KMS-11 (cell line): ENCODE results near the gene TPRX2.
"Not testable (repeated sequence)": the region's sequence is repeated elsewhere in the genome, so short reads cannot be mapped to it uniquely, and the experiment has no call there.

ENCODE experiments used
- H2AFZ ChIP-seq: fragments of 200-600 bp; sonication (generic); 2 replicates; pipeline ENCODE4 v1.6.1; 2016; ENCODE audit warnings: antibody characterized with exemption, mixed run types, low read depth
- H3K27ac ChIP-seq: fragments of 200-600 bp; sonication (generic); 2 replicates; pipeline ENCODE4 v1.6.1; 2016; ENCODE audit warnings: mild to moderate bottlenecking, mixed run types
- H3K27me3 ChIP-seq: fragments of 200-600 bp; sonication (generic); 2 replicates; pipeline ENCODE4 v1.6.1; 2017; ENCODE audit warnings: mild to moderate bottlenecking, low read depth, mixed run types, moderate library complexity; ENCODE audit not compliant: insufficient read depth
- H3K36me3 ChIP-seq: fragments of 200-600 bp; sonication (generic); 2 replicates; pipeline ENCODE4 v1.6.1; 2017; ENCODE audit warnings: mild to moderate bottlenecking, mixed run types; ENCODE audit not compliant: insufficient read depth
- H3K4me1 ChIP-seq: fragments of 200-600 bp; sonication (generic); 2 replicates; pipeline ENCODE4 v1.6.1; 2016; ENCODE audit warnings: mild to moderate bottlenecking, low read depth, mixed run types; ENCODE audit not compliant: poor library complexity, severe bottlenecking
- H3K4me2 ChIP-seq: fragments of 200-600 bp; sonication (generic); 2 replicates; pipeline ENCODE4 v1.7.0; 2016; ENCODE audit warnings: mild to moderate bottlenecking, mixed run types
- H3K4me3 ChIP-seq: fragments of 200-600 bp; sonication (generic); IDR thresholded peaks from 2 replicates; pipeline ENCODE4 v1.6.1; 2017; ENCODE audit warnings: low read depth, low read length, mixed read lengths; ENCODE audit not compliant: insufficient read depth
- H3K79me2 ChIP-seq: fragments of 200-600 bp; sonication (generic); 2 replicates; pipeline ENCODE4 v1.6.1; 2016; ENCODE audit warnings: low read depth, mixed run types; ENCODE audit not compliant: insufficient read depth
- H3K9ac ChIP-seq: fragments of 200-600 bp; sonication (generic); 2 replicates; pipeline ENCODE4 v1.6.1; 2016; ENCODE audit warnings: mild to moderate bottlenecking, mixed run types
- H4K20me1 ChIP-seq: fragments of 200-600 bp; sonication (generic); 2 replicates; pipeline ENCODE4 v1.6.1; 2016; ENCODE audit warnings: mild to moderate bottlenecking, mixed run types; ENCODE audit not compliant: insufficient read depth
- TF ChIP-seq, protein P1 (sequence below): fragments of 200-600 bp; sonication (generic); conservative IDR thresholded peaks from 2 replicates; pipeline ENCODE4 v1.6.1; 2017; ENCODE audit warnings: low read depth, mild to moderate bottlenecking, antibody characterized with exemption, low read length, moderate library complexity, mixed read lengths

Gene TPRX2, protein sequence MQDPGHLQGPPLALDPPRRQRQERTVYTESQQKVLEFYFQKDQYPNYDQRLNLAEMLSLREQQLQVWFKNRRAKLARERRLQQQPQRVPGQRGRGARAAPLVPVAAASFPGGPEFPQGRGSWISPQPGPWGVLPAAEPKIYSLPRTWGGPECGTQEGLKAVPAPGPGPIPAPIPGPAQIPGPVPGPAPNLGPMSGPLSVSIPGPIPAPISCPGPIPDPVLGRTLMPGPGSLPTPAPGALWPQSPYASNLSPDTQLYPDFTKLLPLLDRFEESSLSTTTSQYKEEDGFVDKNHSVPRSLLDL

DNA sequence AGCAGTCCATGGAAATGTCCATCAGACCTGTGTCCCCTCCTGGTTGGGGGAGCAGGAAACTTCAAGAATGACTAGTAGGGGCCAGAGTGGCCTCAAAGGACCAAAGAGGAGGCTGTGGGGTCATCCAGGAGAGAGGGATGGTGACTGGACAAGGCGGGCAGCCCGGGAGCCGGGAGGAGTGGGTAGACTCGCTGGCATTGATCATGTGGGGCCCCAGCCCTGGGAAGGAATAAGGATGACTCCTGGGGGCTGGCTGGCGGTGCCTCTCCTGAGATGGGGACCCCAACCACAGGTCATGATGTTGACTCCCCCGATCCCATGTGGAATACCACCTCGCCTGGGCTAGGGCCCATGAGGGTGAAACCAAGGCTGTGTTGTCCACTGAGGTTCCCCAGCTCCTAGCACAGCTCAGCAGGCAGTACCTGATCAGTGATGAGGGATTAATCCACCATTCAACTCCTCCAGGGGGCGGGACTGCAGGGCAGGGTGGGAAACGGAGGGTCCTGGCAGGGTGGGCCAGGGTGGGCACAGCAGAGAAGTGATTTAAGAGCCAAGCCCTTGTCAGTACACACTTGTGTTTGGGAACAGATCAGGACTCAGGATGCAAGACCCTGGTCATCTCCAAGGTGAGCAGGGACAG, at the start of gene TPRX2:
TPRX2 (plus strand) TSS at position 590 of the 640 bp plus-strand sequence; CDS start at position 602, 12 bp downstream.
- not testable (repeated sequence) for H3K9ac ChIP-seq, H3K4me3 ChIP-seq, H3K79me2 ChIP-seq, H3K4me1 ChIP-seq, H3K27ac ChIP-seq, H2AFZ ChIP-seq, H4K20me1 ChIP-seq, H3K4me2 ChIP-seq, H3K36me3 ChIP-seq
- H3K27me3 ChIP-seq, result peaks cover 57% of the 10 kb centered on the region

DNA sequence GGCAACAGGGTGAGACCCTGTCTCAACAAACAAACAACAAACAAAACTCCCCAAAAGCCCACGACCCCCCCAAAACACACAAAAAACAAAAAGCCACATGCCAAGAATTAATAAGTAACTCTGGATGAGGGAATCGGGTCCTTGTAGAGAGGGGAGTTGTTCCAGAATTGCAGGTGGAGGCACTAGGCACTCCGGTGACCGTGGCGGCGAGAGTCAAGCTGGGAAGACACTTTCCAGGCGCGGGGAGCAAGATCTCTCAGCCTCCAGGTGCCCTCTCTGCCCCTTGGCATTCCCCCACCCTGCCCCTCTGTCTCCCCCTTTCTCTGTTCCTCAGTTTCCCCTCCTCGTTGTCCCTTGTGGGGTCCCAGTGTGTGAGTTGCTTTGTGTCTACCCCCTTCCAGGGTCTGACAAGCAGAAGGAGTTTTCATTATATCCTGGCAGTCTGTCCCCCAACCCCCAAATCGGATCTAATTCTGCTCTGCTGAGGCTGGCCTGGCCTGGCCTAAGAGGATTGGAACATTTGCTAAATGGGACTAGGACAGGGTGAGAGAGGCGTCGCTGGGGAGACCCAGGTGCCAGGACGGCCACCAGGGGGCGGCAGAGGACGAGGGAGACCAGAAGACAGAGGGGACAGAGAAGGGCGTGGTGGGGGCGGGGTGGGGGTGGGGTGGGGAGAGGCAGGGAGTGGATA, 45.6 kb upstream of the TPRX2 start:
- Histone ChIP-seq H2AFZ (no peak overlapping the region), H3K27ac (no peak overlapping the region), H4K20me1 (no peaks in the 10 kb centered on the region), H3K4me2 (no peak overlapping the region), H3K4me3 (no peak overlapping the region), H3K27me3 (peaks cover 46% of the 10 kb centered on the region), H3K4me1 (no peaks in the 10 kb centered on the region), H3K79me2 (no peaks in the 10 kb centered on the region), H3K36me3 (no peaks in the 10 kb centered on the region), H3K9ac (no peak overlapping the region)
- TF ChIP-seq, protein P1, sequence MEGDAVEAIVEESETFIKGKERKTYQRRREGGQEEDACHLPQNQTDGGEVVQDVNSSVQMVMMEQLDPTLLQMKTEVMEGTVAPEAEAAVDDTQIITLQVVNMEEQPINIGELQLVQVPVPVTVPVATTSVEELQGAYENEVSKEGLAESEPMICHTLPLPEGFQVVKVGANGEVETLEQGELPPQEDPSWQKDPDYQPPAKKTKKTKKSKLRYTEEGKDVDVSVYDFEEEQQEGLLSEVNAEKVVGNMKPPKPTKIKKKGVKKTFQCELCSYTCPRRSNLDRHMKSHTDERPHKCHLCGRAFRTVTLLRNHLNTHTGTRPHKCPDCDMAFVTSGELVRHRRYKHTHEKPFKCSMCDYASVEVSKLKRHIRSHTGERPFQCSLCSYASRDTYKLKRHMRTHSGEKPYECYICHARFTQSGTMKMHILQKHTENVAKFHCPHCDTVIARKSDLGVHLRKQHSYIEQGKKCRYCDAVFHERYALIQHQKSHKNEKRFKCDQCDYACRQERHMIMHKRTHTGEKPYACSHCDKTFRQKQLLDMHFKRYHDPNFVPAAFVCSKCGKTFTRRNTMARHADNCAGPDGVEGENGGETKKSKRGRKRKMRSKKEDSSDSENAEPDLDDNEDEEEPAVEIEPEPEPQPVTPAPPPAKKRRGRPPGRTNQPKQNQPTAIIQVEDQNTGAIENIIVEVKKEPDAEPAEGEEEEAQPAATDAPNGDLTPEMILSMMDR, result peak; percentile 62; the same call in 1 of the 2 replicates

DNA sequence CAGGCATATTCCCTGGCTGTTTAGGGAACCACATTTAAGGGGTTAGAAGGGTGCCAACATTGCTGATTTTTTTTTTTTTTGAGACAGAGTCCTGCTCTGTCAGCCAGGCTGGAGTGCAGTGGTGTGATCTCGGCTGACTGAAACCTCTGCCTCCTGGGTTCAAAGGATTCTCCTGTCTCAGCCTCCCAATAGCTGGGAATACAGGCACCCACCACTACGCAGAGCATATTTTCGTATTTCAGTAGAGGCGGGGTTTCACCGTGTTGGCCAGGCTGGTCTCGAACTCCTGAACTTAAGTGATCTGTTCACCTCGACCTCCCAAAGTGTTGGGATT, 45.1 kb upstream of the TPRX2 start:
- H3K4me2 ChIP-seq, result no peak overlapping the region
- no peak overlapping the region for H3K27ac ChIP-seq
- TF ChIP-seq, protein P1, result no peak
- H3K27me3 ChIP-seq, result peaks cover 47% of the 10 kb centered on the region
- no peaks in the 10 kb centered on the region for H4K20me1 ChIP-seq
- H3K9ac ChIP-seq, result no peak overlapping the region
- no peak overlapping the region for H3K4me3 ChIP-seq
- no peak overlapping the region for H2AFZ ChIP-seq
- H3K4me1 ChIP-seq, result no peaks in the 10 kb centered on the region
- H3K36me3 ChIP-seq, result no peaks in the 10 kb centered on the region
- H3K79me2 ChIP-seq, result no peaks in the 10 kb centered on the region

DNA sequence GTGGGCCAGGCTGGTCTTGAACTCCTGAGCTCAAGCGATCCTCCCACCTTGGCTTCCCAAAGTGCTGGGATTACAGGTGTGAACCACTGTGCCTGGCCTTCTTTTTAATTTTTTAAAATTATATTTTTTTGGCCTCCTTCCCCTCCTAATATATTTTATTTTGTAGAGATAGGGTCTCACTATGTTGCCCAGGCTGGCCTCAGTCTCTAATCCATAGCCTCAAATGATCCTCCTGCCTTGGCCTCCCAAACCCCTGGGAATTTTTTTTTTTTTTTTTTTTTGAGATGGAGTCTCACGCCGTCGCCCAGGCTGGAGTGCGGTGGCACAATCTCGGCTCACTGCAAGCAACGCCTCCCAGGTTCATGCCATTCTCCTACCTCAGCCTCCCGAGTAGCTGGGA, 42.8 kb upstream of the TPRX2 start:
- peaks cover 70% of the 10 kb centered on the region for H3K27me3 ChIP-seq
- H3K27ac ChIP-seq, H3K4me1 ChIP-seq, H3K4me3 ChIP-seq, H2AFZ ChIP-seq, H4K20me1 ChIP-seq, H3K36me3 ChIP-seq, H3K79me2 ChIP-seq, H3K4me2 ChIP-seq, H3K9ac ChIP-seq: not testable (repeated sequence)

DNA sequence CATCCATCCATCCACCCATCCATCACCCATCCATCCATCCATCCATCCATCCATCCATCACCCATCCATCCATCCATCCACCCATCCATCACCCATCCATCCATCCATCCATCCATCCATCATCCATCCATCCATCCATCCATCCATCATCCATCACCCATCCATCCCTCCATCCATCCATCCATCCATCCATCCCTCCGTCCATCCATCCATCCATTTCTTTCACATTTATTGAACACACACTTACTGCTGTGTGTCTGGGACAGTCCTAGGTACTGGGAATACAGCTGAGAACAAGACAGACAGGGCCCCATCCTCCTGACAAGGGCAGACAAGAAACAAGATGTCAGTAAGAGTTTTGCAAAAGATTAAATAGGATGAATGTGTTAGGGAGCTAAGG, 40.8 kb upstream of the TPRX2 start:
- not testable (repeated sequence) for H2AFZ ChIP-seq, H3K4me3 ChIP-seq, H3K9ac ChIP-seq, H3K36me3 ChIP-seq, H3K4me2 ChIP-seq, H3K79me2 ChIP-seq, H3K27ac ChIP-seq, H4K20me1 ChIP-seq, H3K4me1 ChIP-seq
- peaks cover 77% of the 10 kb centered on the region for H3K27me3 ChIP-seq
